HCT116 (cell line): Measurements from ENCODE around the gene TENT4A. TPM values are rescaled to one million over a fixed set of nuclear protein-coding genes. Genes with fewer than 3 reads are reported as not detected.

Experiments used
- ATAC-seq: fragments of 200-7000 bp; cut with Tn5 transposase; 2 replicates; pipeline ENCODE4 v1.9.1; 2020; ENCODE audit warnings: mild to moderate bottlenecking, moderate library complexity
- BruUV-seq: library from RNA; stranded (reverse); fragments of 400-500 nt; replicated peaks from 2 replicates; lab custom pipeline; 2021; lab: Mats Ljungman, UMichigan
- CTCF ChIA-PET: fragments of 300-600 bp; sonication (Branson Sonifier 250); formaldehyde crosslinking; loops from one replicate; lab custom pipeline; 2021; ENCODE audit warnings: antibody characterized with exemption; lab: Charles Lee
- POLR2A ChIA-PET: fragments of 300-600, 350-600 bp; sonication (Branson Sonifier 250); formaldehyde crosslinking; loops from one replicate; lab custom pipeline; 2021; ENCODE audit warnings: antibody characterized with exemption; lab: Charles Lee
- RAD21 ChIA-PET, 2 experiments: fragments of 300-600 bp; sonication (Branson Sonifier 250); formaldehyde crosslinking; loops; one replicate each; lab custom pipeline; 2023; ENCODE audit warnings: low total read pairs in 2 of 2; ENCODE audit not compliant: uncharacterized antibody in 2 of 2, unreplicated experiment in 2 of 2, low non-redundant PET in 1 of 2; lab: Charles Lee
- DNase-seq: peaks from one replicate; pipeline ENCODE4 v3.0.0-alpha.2; 2010; ENCODE audit warnings: low read depth, low spot score
- H2AFZ ChIP-seq: fragments of 200-600 bp; shearing (Covaris generic), sonication (generic); 2 replicates; pipeline ENCODE4 v1.6.1; 2017; ENCODE audit warnings: low read depth, mixed run types, mixed read lengths, antibody characterized with exemption, low read length; ENCODE audit not compliant: poor library complexity, severe bottlenecking
- H3K27ac ChIP-seq: 2 replicates; pipeline ENCODE4 v1.5.1; 2012; ENCODE audit warnings: low read depth, low read length
- H3K27me3 ChIP-seq: fragments of 200-600 bp; sonication (generic); 2 replicates; pipeline ENCODE4 v1.6.1; 2016; ENCODE audit warnings: mixed run types, low read length, mixed read lengths; ENCODE audit not compliant: insufficient read depth
- H3K36me3 ChIP-seq, 2 experiments: fragments of 200-500 bp in 1 of 2; fragments of 200-600 bp in 1 of 2; sonication (Bioruptor generic) in 1 of 2; sonication (generic) in 1 of 2; 2 replicates each; pipeline versions ENCODE4 v1.5.1 to v1.6.1; 2014 to 2016; ENCODE audit warnings: low read length in 2 of 2, inconsistent platforms in 1 of 2, mixed read lengths in 1 of 2, mixed run types in 1 of 2; ENCODE audit not compliant: insufficient read depth in 2 of 2, control insufficient read depth in 1 of 2
- H3K4me1 ChIP-seq, 2 experiments: fragments of 200-600 bp in 1 of 2; sonication (generic) in 1 of 2; 2 replicates each; pipeline versions ENCODE4 v1.5.1 to v1.6.1; 2012 to 2017; ENCODE audit warnings: low read length in 2 of 2, inconsistent platforms in 1 of 2, mild to moderate bottlenecking in 1 of 2, mixed read lengths in 1 of 2, mixed run types in 1 of 2, moderate library complexity in 1 of 2; ENCODE audit not compliant: insufficient read depth in 2 of 2, control insufficient read depth in 1 of 2
- H3K4me2 ChIP-seq: fragments of 200-600 bp; sonication (generic); 2 replicates; pipeline ENCODE4 v1.6.1; 2017; ENCODE audit warnings: mixed run types, low read length, mixed read lengths
- H3K4me3 ChIP-seq, 2 experiments: fragments of 200-600 bp in 1 of 2; sonication (generic) in 1 of 2; replicated peaks in 1 of 2; 2 replicates each; pipeline ENCODE4 v1.5.1; 2011 to 2016; ENCODE audit warnings: low read length in 2 of 2, control low read depth in 1 of 2, low read depth in 1 of 2, mild to moderate bottlenecking in 1 of 2, mixed read lengths in 1 of 2, mixed run types in 1 of 2
- H3K79me2 ChIP-seq: fragments of 200-600 bp; sonication (generic); 2 replicates; pipeline ENCODE4 v1.6.1; 2017; ENCODE audit warnings: mild to moderate bottlenecking, mixed run types, low read length, moderate library complexity, mixed read lengths; ENCODE audit not compliant: insufficient read depth
- H3K9ac ChIP-seq: fragments of 200-600 bp; sonication (generic); 2 replicates; pipeline ENCODE4 v1.6.1; 2016; ENCODE audit warnings: low read length, mixed read lengths
- H3K9me2 ChIP-seq: fragments of 200-600 bp; sonication (generic), shearing (Covaris generic); 2 replicates; pipeline ENCODE4 v1.6.1; 2017; ENCODE audit warnings: mixed run types, mild to moderate bottlenecking, moderate library complexity; ENCODE audit not compliant: insufficient read depth
- H3K9me3 ChIP-seq, 2 experiments: fragments of 200-500 bp in 1 of 2; fragments of 200-600 bp in 1 of 2; sonication (Bioruptor generic) in 1 of 2; sonication (generic) in 1 of 2; 2 replicates each; pipeline ENCODE4 v1.6.1; 2014 to 2017; ENCODE audit warnings: low read length in 2 of 2, mixed read lengths in 2 of 2, inconsistent platforms in 1 of 2, low read depth in 1 of 2, mild to moderate bottlenecking in 1 of 2, mixed run types in 1 of 2, moderate library complexity in 1 of 2; ENCODE audit not compliant: control insufficient read depth in 1 of 2, insufficient read depth in 1 of 2
- H4K20me1 ChIP-seq: fragments of 200-600 bp; sonication (generic), shearing (Covaris generic); 2 replicates; pipeline ENCODE4 v1.6.1; 2017; ENCODE audit warnings: mixed run types, mild to moderate bottlenecking, moderate library complexity; ENCODE audit not compliant: insufficient read depth
- ATF3 ChIP-seq: IDR thresholded peaks from 2 replicates; pipeline ENCODE4 v1.6.1; 2012
- CBX3 ChIP-seq: IDR thresholded peaks from 2 replicates; pipeline ENCODE4 v1.6.1; 2012; ENCODE audit warnings: low read depth
- CEBPB ChIP-seq: IDR thresholded peaks from 2 replicates; pipeline ENCODE4 v1.6.1; 2012; ENCODE audit warnings: low read depth
- EGR1 ChIP-seq: IDR thresholded peaks from 2 replicates; pipeline ENCODE4 v1.6.1; 2012; ENCODE audit warnings: low read depth
- ELF1 ChIP-seq: IDR thresholded peaks from 2 replicates; pipeline ENCODE4 v1.6.1; 2012; ENCODE audit warnings: low read depth, borderline replicate concordance
- FOSL1 ChIP-seq: IDR thresholded peaks from 2 replicates; pipeline ENCODE4 v1.6.1; 2012; ENCODE audit warnings: low read depth
- JUND ChIP-seq: IDR thresholded peaks from 2 replicates; pipeline ENCODE4 v1.6.1; 2012
- MAX ChIP-seq: IDR thresholded peaks from 2 replicates; pipeline ENCODE4 v1.6.1; 2012
- RAD21 ChIP-seq: IDR thresholded peaks from 2 replicates; pipeline ENCODE4 v1.6.1; 2012; ENCODE audit warnings: low read depth, mild to moderate bottlenecking
- REST ChIP-seq: IDR thresholded peaks from 2 replicates; pipeline ENCODE4 v1.6.1; 2012; ENCODE audit warnings: low read depth
- SIN3A ChIP-seq: IDR thresholded peaks from 2 replicates; pipeline ENCODE4 v1.6.1; 2012; ENCODE audit warnings: low read depth
- SP1 ChIP-seq: IDR thresholded peaks from 2 replicates; pipeline ENCODE4 v1.6.1; 2012; ENCODE audit warnings: low read depth
- SRF ChIP-seq: IDR thresholded peaks from 2 replicates; pipeline ENCODE4 v1.6.1; 2012; ENCODE audit warnings: low read depth
- TCF7L2 ChIP-seq: IDR thresholded peaks from 2 replicates; pipeline ENCODE4 v1.7.0; 2011; ENCODE audit warnings: borderline replicate concordance, inconsistent platforms; ENCODE audit not compliant: insufficient read depth, insufficient read length; ENCODE audit errors: extremely low read depth
- YY1 ChIP-seq: IDR thresholded peaks from 2 replicates; pipeline ENCODE4 v1.6.1; 2011; ENCODE audit warnings: low read length, low read depth, moderate library complexity, mild to moderate bottlenecking; ENCODE audit not compliant: insufficient replicate concordance; ENCODE audit errors: extremely low read depth
- ZFX ChIP-seq: fragments of 450-650 bp; IDR thresholded peaks from 2 replicates; pipeline ENCODE4 v1.6.1; 2017
- ZNF274 ChIP-seq: fragments of 200-500 bp; sonication (Bioruptor generic); IDR thresholded peaks from 2 replicates; pipeline ENCODE4 v1.6.1; 2014; ENCODE audit warnings: mild to moderate bottlenecking, low read depth, low read length, inconsistent platforms
- intact Hi-C: fragments of 100-400 bp; cut with micrococcal nuclease; formaldehyde crosslinking; loops from 2 replicates; pipeline ENCODE4 v1.10.0; 2022
- total RNA-seq: library from RNA; stranded (reverse); gene quantifications from one replicate; pipeline ENCODE4 v1.2.1, GENCODE V29; 2021; ENCODE audit not compliant: unreplicated experiment

TENT4A gene
- total RNA-seq, 1 experiment from 2014 or later, result 39.8 TPM

DNA sequence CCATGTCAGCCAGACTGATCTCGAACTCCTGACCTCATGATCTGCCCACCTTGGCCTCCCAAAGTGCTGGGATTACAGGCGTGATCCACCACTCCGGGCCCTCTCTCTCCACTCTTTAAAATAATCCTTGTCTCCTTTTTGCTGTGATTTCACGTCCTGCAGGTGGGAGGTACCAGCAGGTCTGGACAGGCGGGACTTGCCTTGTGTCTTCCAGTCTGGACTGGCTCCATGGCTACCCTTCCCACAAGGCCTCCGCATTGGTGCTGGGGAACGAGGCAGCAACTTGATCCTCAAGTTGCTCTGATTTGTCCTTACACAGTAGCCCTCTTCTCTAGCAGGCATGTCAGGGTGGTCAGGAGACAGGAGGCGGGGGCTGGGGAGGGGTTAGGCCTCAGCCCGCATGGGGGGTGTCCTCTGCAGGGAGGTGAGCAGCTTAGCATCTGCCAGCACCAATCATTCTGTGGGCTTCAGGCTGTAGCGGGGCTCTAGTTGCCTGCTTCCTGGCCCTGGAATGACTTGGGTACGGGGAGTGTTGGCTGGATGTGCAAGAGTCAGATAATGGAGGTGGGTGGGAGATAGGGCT is 54.3 kb downstream of the TENT4A start:
- CTCF ChIA-PET, result interaction anchor here (0.9 to 2.0 kb wide), 4 partner anchors 8 to 988 kb away, joined by 3 to 7 read pairs (median 4); no protein-coding TSS in a partner anchor
- Histone ChIP-seq H3K79me2 (no peaks in the 10 kb centered on the region), H3K9ac (no peak overlapping the region), H4K20me1 (no peaks in the 10 kb centered on the region), H3K9me2 (no peaks in the 10 kb centered on the region), H3K27me3 (no peaks in the 10 kb centered on the region), H2AFZ (no peak overlapping the region)
- DNase-seq, result no peak
- no peak for TF ChIP-seq EGR1
- TF ChIP-seq MAX, result no peak
- TF ChIP-seq CBX3, result no peak
- no peak for TF ChIP-seq ZNF274
- no peak for TF ChIP-seq ATF3
- TF ChIP-seq SIN3A, result no peak
- TF ChIP-seq ELF1, result no peak
- TF ChIP-seq YY1, result no peak
- TF ChIP-seq TCF7L2, result no peak
- TF ChIP-seq JUND, result no peak
- no peak for TF ChIP-seq FOSL1
- no peak for TF ChIP-seq ZFX
- TF ChIP-seq REST, result no peak
- no peak for TF ChIP-seq CEBPB
- TF ChIP-seq SP1, result no peak
- TF ChIP-seq SRF, result no peak
- no peak for TF ChIP-seq RAD21
- TF ChIP-seq, all 23 proteins: peak for 0
- Histone ChIP-seq H3K4me1 (peaks cover 21 to 23% of the 10 kb centered on the region in 2 experiments), H3K4me2 (peak overlapping the region; percentile 88; the same call in 1 of the 2 replicates), H3K9me3 (no peaks in the 10 kb centered on the region), H3K4me3 (no peak overlapping the region), H3K36me3 (no peaks in the 10 kb centered on the region), H3K27ac (no peak overlapping the region)
- ATAC-seq, result no peak
- intact Hi-C loops, result loop anchor here (5.0 kb wide), 1 partner anchor 1090 kb away; no protein-coding TSS in a partner anchor
- ChIA-PET POLR2A (no interaction called here), RAD21 (no interaction called here)
- BruUV-seq, result no TSS peak
